Kidney epithelial cell (primary cell): ENCODE results near the gene SLC12A7. TPM values are rescaled to one million over a fixed set of nuclear protein-coding genes. Genes with fewer than 3 reads are reported as not detected.

Experiments used
- DNase-seq: peaks from one replicate; pipeline ENCODE4 v3.0.0-alpha.2; 2010; ENCODE audit warnings: low read depth
- H3K27me3 ChIP-seq: 2 replicates; pipeline ENCODE4 v1.6.0; 2011; ENCODE audit warnings: low read length; ENCODE audit not compliant: control insufficient read depth, insufficient read depth
- H3K36me3 ChIP-seq: 2 replicates; pipeline ENCODE4 v1.5.1; 2011; ENCODE audit warnings: low read length; ENCODE audit not compliant: control insufficient read depth, insufficient read depth
- H3K4me3 ChIP-seq: 2 replicates; pipeline ENCODE4 v1.5.1; 2011; ENCODE audit warnings: low read depth, mild to moderate bottlenecking, control low read depth, low read length
- CTCF ChIP-seq: IDR thresholded peaks from 2 replicates; pipeline ENCODE4 v1.5.1; 2011; ENCODE audit warnings: mild to moderate bottlenecking, moderate library complexity, low read length, control low read depth, inconsistent platforms; ENCODE audit not compliant: insufficient read depth, poor library complexity, severe bottlenecking
- total RNA-seq: library from RNA; depleted of rRNA; stranded (reverse); fragments of >200 nt; gene quantifications from 2 replicates; pipeline ENCODE4 v1.2.3, GENCODE V29; 2015

Gene SLC12A7
- total RNA-seq, 1 donor from 2014 or later = 50.3 TPM

- no peak overlapping the region for H3K4me3 ChIP-seq
- peaks cover 4% of the 10 kb centered on the region for H3K27me3 ChIP-seq
- no peaks in the 10 kb centered on the region for H3K36me3 ChIP-seq
- no peak for DNase-seq
- no peak for TF ChIP-seq CTCF
Measured at GRCh38 chr5:1120236-1120999, 8.6 kb upstream of the SLC12A7 start.

GRCh38 chr5:1119312-1119831 lies 7.5 kb upstream of the SLC12A7 start:
- no peak for DNase-seq
- TF ChIP-seq CTCF = no peak
- H3K27me3 ChIP-seq = peaks cover 3% of the 10 kb centered on the region
- H3K4me3 ChIP-seq = no peak overlapping the region
- no peaks in the 10 kb centered on the region for H3K36me3 ChIP-seq

- Histone ChIP-seq H3K36me3 (no peaks in the 10 kb centered on the region), H3K4me3 (no peak overlapping the region), H3K27me3 (peaks cover 3% of the 10 kb centered on the region)
- DNase-seq = no peak
- TF ChIP-seq CTCF = no peak
Measured at GRCh38 chr5:1118738-1119137, 6.9 kb upstream of the SLC12A7 start.

GRCh38 chr5:1118231-1118698 lies 6.4 kb upstream of the SLC12A7 start:
- TF ChIP-seq CTCF = no peak
- H3K27me3 ChIP-seq = peaks cover 3% of the 10 kb centered on the region
- H3K36me3 ChIP-seq = no peaks in the 10 kb centered on the region
- no peak overlapping the region for H3K4me3 ChIP-seq
- no peak for DNase-seq

GRCh38 chr5:1116977-1117376 lies 5.1 kb upstream of the SLC12A7 start:
- peaks cover 3% of the 10 kb centered on the region for H3K27me3 ChIP-seq
- DNase-seq = no peak
- no peak for TF ChIP-seq CTCF
- no peaks in the 10 kb centered on the region for H3K36me3 ChIP-seq
- no peak overlapping the region for H3K4me3 ChIP-seq
